Trophoblast cell (in vitro differentiated cells and primary cell): ENCODE data around the gene OST4.
"Not testable (repeated sequence)": the region's sequence is repeated elsewhere in the genome, so short reads cannot be mapped to it uniquely, and the experiment has no call there.

ENCODE experiments used
- DNase-seq, 2 donors: peaks; one replicate each; pipeline ENCODE4 v3.0.0-alpha.2; 2016
- H2AFZ ChIP-seq: 2 replicates; pipeline ENCODE4 v1.6.1; 2013; ENCODE audit warnings: low read length, moderate library complexity, mild to moderate bottlenecking; ENCODE audit not compliant: insufficient read depth, poor library complexity
- H2AK5ac ChIP-seq: 2 replicates; pipeline ENCODE4 v1.6.1; 2013; ENCODE audit warnings: mild to moderate bottlenecking, low read length
- H2BK120ac ChIP-seq: 2 replicates; pipeline ENCODE4 v1.6.1; 2013; ENCODE audit warnings: low read length, mild to moderate bottlenecking, moderate library complexity; ENCODE audit not compliant: insufficient read depth, poor library complexity
- H2BK12ac ChIP-seq: 2 replicates; pipeline ENCODE4 v1.6.1; 2013; ENCODE audit warnings: mild to moderate bottlenecking, low read length, moderate library complexity
- H2BK5ac ChIP-seq: 2 replicates; pipeline ENCODE4 v1.6.1; 2013; ENCODE audit warnings: low read length, low read depth, moderate library complexity, mild to moderate bottlenecking; ENCODE audit not compliant: poor library complexity
- H3K14ac ChIP-seq: 2 replicates; pipeline ENCODE4 v1.6.1; 2013; ENCODE audit warnings: mild to moderate bottlenecking, low read length
- H3K18ac ChIP-seq: 2 replicates; pipeline ENCODE4 v1.6.1; 2013; ENCODE audit warnings: mild to moderate bottlenecking, low read length
- H3K23ac ChIP-seq: 2 replicates; pipeline ENCODE4 v1.6.1; 2013; ENCODE audit warnings: low read length
- H3K27ac ChIP-seq: 2 replicates; pipeline ENCODE4 v1.5.1; 2013; ENCODE audit warnings: low read depth, mild to moderate bottlenecking, inconsistent platforms, low read length, moderate library complexity
- H3K27me3 ChIP-seq: 2 replicates; pipeline ENCODE4 v1.6.1; 2013; ENCODE audit warnings: inconsistent platforms, mild to moderate bottlenecking, low read length, moderate library complexity; ENCODE audit not compliant: insufficient read depth
- H3K36me3 ChIP-seq, 2 experiments: 1 replicate in 1 of 2; 2 replicates in 1 of 2; pipeline ENCODE4 v1.6.1; 2013; ENCODE audit warnings: low read length in 2 of 2, mild to moderate bottlenecking in 2 of 2, moderate library complexity in 1 of 2; ENCODE audit not compliant: insufficient read depth in 2 of 2, control insufficient read depth in 1 of 2
- H3K4ac ChIP-seq: 2 replicates; pipeline ENCODE4 v1.6.1; 2013; ENCODE audit warnings: low read depth, mild to moderate bottlenecking, low read length, moderate library complexity
- H3K4me1 ChIP-seq, 2 experiments: 1 replicate in 1 of 2; 2 replicates in 1 of 2; pipeline ENCODE4 v1.6.1; 2013; ENCODE audit warnings: low read length in 2 of 2, mild to moderate bottlenecking in 2 of 2, moderate library complexity in 1 of 2; ENCODE audit not compliant: insufficient read depth in 2 of 2, control insufficient read depth in 1 of 2
- H3K4me2 ChIP-seq: 2 replicates; pipeline ENCODE4 v1.6.1; 2013; ENCODE audit warnings: inconsistent platforms, mild to moderate bottlenecking, low read length, moderate library complexity
- H3K4me3 ChIP-seq: 2 replicates; pipeline ENCODE4 v1.5.1; 2013; ENCODE audit warnings: mild to moderate bottlenecking, low read depth, low read length, inconsistent platforms
- H3K79me1 ChIP-seq: one replicate; pipeline ENCODE4 v1.6.1; 2013; ENCODE audit warnings: low read length
- H3K79me2 ChIP-seq: 2 replicates; pipeline ENCODE4 v1.6.1; 2013; ENCODE audit warnings: low read length, mild to moderate bottlenecking; ENCODE audit not compliant: control insufficient read depth, insufficient read depth, poor library complexity
- H3K9ac ChIP-seq: 2 replicates; pipeline ENCODE4 v1.6.1; 2013; ENCODE audit warnings: mild to moderate bottlenecking, low read length
- H3K9me3 ChIP-seq: 2 replicates; pipeline ENCODE4 v1.6.1; 2013; ENCODE audit warnings: low read depth, mild to moderate bottlenecking, control low read depth, inconsistent platforms, low read length; ENCODE audit not compliant: insufficient read depth
- H4K12ac ChIP-seq: 2 replicates; pipeline ENCODE4 v1.6.1; 2013; ENCODE audit warnings: low read depth, mild to moderate bottlenecking, low read length, moderate library complexity
- H4K8ac ChIP-seq: 2 replicates; pipeline ENCODE4 v1.6.1; 2013; ENCODE audit warnings: low read depth, mild to moderate bottlenecking, low read length, moderate library complexity
- H4K91ac ChIP-seq: one replicate; pipeline ENCODE4 v1.6.1; 2013; ENCODE audit warnings: low read depth, mild to moderate bottlenecking, low read length, moderate library complexity
- WGBS: extraction: QIAGEN DNeasy Blood & Tissue Kit; methylation state at CpG from one replicate; pipeline ENCODE4 v1.1.7; 2013; ENCODE audit warnings: missing lambda C conversion rate; ENCODE audit not compliant: insufficient read length, insufficient coverage; ENCODE audit errors: extremely low coverage; 5-methylcytosine and 5-hydroxymethylcytosine counted together

Gene OST4

DNA sequence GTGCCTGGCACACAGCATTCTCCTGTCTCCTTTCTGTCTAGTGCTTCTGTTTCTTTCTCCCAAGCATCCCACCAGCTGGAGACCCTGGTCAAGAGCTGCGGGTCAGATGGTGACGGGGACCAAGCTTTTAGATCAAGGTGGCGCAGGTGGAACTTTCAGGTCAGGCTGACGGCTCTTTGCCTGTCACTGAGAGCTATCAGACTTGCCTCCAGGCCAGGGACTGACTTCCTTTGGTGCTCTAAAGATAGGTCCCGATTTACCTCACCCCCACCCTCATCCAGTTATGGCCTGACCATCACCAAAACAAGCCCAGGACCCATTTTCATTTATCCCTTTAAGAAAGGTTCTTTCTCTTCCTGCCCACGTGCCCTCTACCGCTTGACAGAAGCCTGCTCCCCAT lies 5.8 kb upstream of the OST4 start:
- Histone ChIP-seq H4K12ac (no peak overlapping the region), H4K8ac (no peak overlapping the region)

DNA sequence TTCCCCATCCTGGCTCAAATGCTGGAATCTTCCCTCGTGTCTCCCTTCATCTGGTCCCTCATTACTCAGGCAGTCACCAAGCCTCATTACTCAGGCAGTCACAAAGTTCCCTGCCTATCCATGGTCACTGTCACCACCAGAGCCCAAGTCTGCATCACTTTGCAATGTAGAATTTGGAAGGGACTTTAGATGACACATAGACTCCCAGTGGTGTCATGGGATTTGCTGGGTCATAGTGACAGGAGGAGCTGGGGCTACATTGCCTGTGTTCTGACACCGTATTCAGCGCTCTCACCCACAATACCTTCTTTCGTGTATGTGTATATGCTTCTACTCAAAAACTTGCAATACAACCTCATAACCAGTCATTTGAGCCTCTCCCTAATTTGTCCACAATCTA lies 4.9 kb upstream of the OST4 start:
- Histone ChIP-seq H2AK5ac (no peak overlapping the region), H3K9ac (no peak overlapping the region), H2BK5ac (no peak overlapping the region), H3K4me2 (no peak overlapping the region), H4K91ac (no peak overlapping the region), H3K14ac (no peak overlapping the region), H3K27ac (no peak overlapping the region), H2AFZ (no peak overlapping the region), H3K4me3 (no peak overlapping the region), H2BK12ac (no peak overlapping the region), H4K12ac (no peak overlapping the region), H3K9me3 (no peaks in the 10 kb centered on the region), H3K4ac (no peak overlapping the region), H3K79me1 (peaks cover 13% of the 10 kb centered on the region), H3K36me3 (no peaks in the 10 kb centered on the region), H3K79me2 (peaks cover 7% of the 10 kb centered on the region), H2BK120ac (no peak overlapping the region), H4K8ac (no peak overlapping the region), H3K18ac (no peak overlapping the region), H3K23ac (no peak overlapping the region), H3K4me1 (peaks cover 6 to 11% of the 10 kb centered on the region in 2 experiments), H3K27me3 (no peaks in the 10 kb centered on the region)
- DNase-seq, result no peak
- WGBS, result no CpG with 5 or more reads among the region's 4 CpGs

More for the DNA sequence above, 5.8 kb upstream of the OST4 start:
- no peak overlapping the region for H3K4me2 ChIP-seq
- H3K4me1 ChIP-seq, result peaks cover 7 to 12% of the 10 kb centered on the region in 2 experiments
- H3K9ac ChIP-seq, result no peak overlapping the region
- H2BK120ac ChIP-seq, result no peak overlapping the region
- H3K4me3 ChIP-seq, result no peak overlapping the region
- H3K9me3 ChIP-seq, result no peaks in the 10 kb centered on the region
- no peak overlapping the region for H3K18ac ChIP-seq
- H3K14ac ChIP-seq, result no peak overlapping the region
- no peak overlapping the region for H3K23ac ChIP-seq
- H2AFZ ChIP-seq, result no peak overlapping the region
- DNase-seq, result no peak
- H3K27ac ChIP-seq, result no peak overlapping the region
- WGBS, result no CpG with 5 or more reads among the region's 7 CpGs
- H2BK12ac ChIP-seq, result no peak overlapping the region
- no peak overlapping the region for H2BK5ac ChIP-seq
- H4K91ac ChIP-seq, result no peak overlapping the region
- H3K27me3 ChIP-seq, result no peaks in the 10 kb centered on the region
- no peak overlapping the region for H3K4ac ChIP-seq
- H3K79me2 ChIP-seq, result peaks cover 2% of the 10 kb centered on the region
- H3K36me3 ChIP-seq, result no peaks in the 10 kb centered on the region
- H3K79me1 ChIP-seq, result peaks cover 10% of the 10 kb centered on the region
- H2AK5ac ChIP-seq, result no peak overlapping the region

DNA sequence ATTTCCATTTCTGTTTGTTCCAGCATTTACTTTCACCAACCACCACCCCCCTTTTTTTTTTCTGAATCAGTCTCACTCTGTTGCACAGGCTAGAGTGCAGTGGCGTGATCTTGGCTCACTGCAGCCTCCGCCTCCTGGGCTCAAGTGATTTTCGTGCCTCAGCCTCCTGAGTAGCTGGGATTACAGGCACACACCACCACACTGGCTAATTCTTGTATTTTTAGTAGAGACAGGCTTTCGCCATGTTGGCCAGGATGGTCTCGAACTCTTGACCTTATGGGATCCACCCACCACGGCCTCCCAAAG lies 4.1 kb upstream of the OST4 start:
- not testable (repeated sequence) for H3K23ac ChIP-seq, H4K8ac ChIP-seq, H2BK12ac ChIP-seq, H3K4me3 ChIP-seq, H3K9me3 ChIP-seq, H4K91ac ChIP-seq, H2AFZ ChIP-seq, H3K4ac ChIP-seq, H2BK5ac ChIP-seq, DNase-seq, H3K27ac ChIP-seq, H3K4me2 ChIP-seq, H3K14ac ChIP-seq, H3K9ac ChIP-seq, H3K27me3 ChIP-seq, H3K18ac ChIP-seq, H2BK120ac ChIP-seq, H2AK5ac ChIP-seq, H3K36me3 ChIP-seq, H4K12ac ChIP-seq
- Histone ChIP-seq H3K4me1 (peaks cover 6 to 10% of the 10 kb centered on the region in 2 experiments), H3K79me1 (peaks cover 19% of the 10 kb centered on the region), H3K79me2 (peaks cover 15% of the 10 kb centered on the region)
- WGBS, result no CpG with 5 or more reads among the region's 6 CpGs

DNA sequence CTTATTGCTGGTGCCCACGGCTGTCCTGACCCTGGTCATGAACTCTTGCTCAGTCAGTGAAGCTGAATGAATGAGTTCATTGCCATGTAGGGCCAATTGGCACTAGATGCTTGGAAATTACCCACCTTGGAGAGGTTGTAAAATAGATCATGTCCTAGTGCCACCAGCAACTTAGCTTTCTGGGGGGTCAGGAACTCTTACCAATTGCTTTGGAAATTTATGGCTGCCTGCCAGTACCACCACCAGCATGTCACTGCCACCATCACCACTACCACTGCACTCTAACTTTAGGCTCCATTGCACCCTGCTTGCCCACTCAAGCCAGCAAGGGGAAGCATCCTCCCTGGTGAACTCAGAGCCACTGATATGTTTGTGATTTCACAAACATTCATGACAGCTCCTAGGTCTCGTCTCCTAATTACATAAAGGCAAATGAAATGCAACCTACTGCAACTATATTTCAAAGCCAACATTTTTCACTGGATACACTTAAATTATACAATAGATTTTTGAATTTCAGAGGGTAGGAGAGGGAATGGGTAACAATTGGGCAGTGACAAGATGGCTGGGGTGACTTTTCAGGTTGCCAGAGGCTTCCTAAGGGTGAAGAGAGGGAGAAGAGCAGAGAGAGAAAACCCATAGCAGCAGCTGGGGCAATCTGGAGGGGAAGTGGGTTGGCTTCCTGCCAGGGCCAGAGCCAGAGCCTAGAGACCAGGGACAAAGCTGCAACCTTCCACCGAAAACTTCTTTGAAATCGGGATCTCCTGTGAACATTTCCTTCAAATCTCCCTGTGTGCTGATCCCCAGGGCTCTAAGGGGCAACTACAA lies 3.5 kb upstream of the OST4 start:
- H4K91ac ChIP-seq, result no peak overlapping the region

More for the DNA sequence above, 3.5 kb upstream of the OST4 start:
- H3K14ac ChIP-seq, result no peak overlapping the region
- H3K9me3 ChIP-seq, result no peaks in the 10 kb centered on the region
- H3K4ac ChIP-seq, result no peak overlapping the region
- WGBS, result no CpG with 5 or more reads among the region's 4 CpGs
- H2BK120ac ChIP-seq, result no peak overlapping the region
- no peak overlapping the region for H3K4me2 ChIP-seq
- H3K79me2 ChIP-seq, result peaks cover 19% of the 10 kb centered on the region
- H3K27ac ChIP-seq, result no peak overlapping the region
- no peak overlapping the region for H2AK5ac ChIP-seq
- no peak overlapping the region for H3K9ac ChIP-seq
- H3K4me1 ChIP-seq, result peaks cover 6 to 14% of the 10 kb centered on the region in 2 experiments
- H4K12ac ChIP-seq, result no peak overlapping the region
- H2BK12ac ChIP-seq, result no peak overlapping the region
- H3K18ac ChIP-seq, result no peak overlapping the region
- H3K27me3 ChIP-seq, result no peaks in the 10 kb centered on the region
- H2AFZ ChIP-seq, result no peak overlapping the region
- no peak overlapping the region for H3K23ac ChIP-seq
- peaks cover 3% of the 10 kb centered on the region in 2 experiments for H3K36me3 ChIP-seq
- DNase-seq, result no peak
- H2BK5ac ChIP-seq, result no peak overlapping the region
- H3K79me1 ChIP-seq, result peaks cover 19% of the 10 kb centered on the region
- no peak overlapping the region for H4K8ac ChIP-seq
- no peak overlapping the region for H3K4me3 ChIP-seq
